Activated CD4-positive, alpha-beta T cell treated with anti-CD3 and anti-CD28 coated beads, Interleukin-10, Interleukin-2, amounts not matched to agents 100 ng/mL and 50 ng/mL, durations not matched to agents 16 hours and 8 hours (primary cell): Measurements from ENCODE around the gene CSPG5.

ENCODE experiments used
- DNase-seq: peaks from one replicate; pipeline ENCODE4 v3.0.0-alpha.2; 2020

Gene CSPG5

GRCh38 chr3:47586746-47587145, 8.1 kb upstream of the CSPG5 start:
- no peak for DNase-seq

DNA sequence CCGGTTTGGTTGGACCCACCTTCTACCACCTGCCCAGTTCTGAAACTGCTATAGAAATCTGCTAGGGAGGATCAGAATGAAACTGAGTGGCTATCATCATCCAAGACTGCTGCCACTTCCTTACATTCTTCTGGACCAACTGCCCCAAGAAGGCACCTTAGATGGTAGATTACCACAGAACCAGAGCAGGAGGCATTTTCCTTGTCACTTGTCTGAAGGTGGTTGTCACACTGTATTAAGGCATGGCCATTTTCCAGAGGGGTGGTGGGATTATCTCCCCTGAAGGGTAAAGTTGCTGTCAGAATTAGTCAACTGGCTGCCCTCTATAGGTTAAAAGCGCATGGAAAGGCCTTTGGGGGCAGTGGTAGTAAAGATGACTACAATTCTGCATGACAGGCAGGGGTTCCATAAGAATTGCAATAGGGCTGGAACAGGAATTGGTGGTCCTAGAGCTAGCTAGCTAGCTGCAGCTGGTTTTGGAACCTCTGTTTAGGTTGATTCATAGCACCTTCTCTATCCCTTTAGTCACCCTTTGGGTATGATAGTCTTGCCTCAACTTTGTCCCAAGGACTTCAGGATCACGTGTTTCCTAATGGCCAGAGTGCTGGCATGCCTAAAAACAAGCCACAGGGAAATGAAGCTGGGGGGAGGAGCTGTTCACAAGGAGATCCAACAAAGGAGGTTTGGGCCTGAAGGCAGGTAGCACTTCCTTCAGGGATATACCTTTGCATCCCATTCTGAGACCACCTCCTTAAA, 4.8 kb upstream of the CSPG5 start:
- DNase-seq = no peak

DNA sequence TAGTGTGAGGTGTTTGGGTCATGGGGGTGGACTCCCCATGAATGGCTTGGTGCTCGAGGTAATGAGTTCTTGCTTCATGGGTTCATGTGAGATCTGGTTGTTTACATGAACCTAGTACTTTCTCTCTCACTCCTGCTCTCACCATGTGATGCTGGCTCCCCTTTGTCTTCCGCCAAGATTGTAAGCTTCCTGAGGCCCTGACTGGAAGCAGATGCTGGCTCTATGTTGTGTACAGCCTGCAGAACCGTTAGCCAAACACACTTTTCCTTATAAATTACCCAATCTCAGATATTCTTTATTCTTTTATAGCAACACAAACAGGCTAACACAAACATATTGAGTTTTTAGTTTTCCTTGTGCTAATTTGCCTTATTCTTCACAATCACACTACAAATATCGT, 3.2 kb upstream of the CSPG5 start:
- no peak for DNase-seq

GRCh38 chr3:47581422-47581821, 2.8 kb upstream of the CSPG5 start:
- DNase-seq = no peak

- DNase-seq = no peak
Observed at GRCh38 chr3:47580481-47580880, 1.8 kb upstream of the CSPG5 start.

GRCh38 chr3:47579875-47580274, 1.2 kb upstream of the CSPG5 start:
- DNase-seq = no peak

DNA sequence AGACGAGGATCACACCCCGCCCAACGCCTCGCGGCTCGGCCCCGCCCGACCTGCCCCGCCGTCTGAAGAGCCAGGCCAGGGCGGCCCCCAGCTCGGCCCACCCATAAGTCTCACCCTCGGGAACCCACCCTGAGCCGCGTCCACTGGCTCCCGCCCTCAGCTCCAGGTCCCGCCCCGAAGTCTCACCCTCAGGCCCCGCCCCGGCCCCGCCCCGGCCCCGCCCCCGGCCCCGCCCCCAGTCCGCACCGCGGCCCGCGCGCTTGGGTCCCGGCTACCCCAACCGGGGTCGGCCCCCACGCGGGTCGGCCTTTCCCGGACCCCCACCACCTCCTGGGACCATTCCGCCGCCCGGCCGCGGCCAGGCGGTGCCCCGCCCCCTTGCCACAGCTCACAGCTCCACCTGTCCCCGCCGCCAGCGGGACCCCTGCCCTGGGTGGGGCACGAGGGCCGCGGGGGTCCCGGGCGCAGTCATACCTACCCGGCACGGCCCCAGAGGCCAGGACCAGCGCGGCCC, 489 bp downstream of the CSPG5 start:
- DNase-seq = peak; percentile 32

GRCh38 chr3:47577583-47578118, 1.0 kb downstream of the CSPG5 start:
- DNase-seq = no peak

GRCh38 chr3:47573190-47574172, 5.2 kb downstream of the CSPG5 start:
- no peak for DNase-seq

DNA sequence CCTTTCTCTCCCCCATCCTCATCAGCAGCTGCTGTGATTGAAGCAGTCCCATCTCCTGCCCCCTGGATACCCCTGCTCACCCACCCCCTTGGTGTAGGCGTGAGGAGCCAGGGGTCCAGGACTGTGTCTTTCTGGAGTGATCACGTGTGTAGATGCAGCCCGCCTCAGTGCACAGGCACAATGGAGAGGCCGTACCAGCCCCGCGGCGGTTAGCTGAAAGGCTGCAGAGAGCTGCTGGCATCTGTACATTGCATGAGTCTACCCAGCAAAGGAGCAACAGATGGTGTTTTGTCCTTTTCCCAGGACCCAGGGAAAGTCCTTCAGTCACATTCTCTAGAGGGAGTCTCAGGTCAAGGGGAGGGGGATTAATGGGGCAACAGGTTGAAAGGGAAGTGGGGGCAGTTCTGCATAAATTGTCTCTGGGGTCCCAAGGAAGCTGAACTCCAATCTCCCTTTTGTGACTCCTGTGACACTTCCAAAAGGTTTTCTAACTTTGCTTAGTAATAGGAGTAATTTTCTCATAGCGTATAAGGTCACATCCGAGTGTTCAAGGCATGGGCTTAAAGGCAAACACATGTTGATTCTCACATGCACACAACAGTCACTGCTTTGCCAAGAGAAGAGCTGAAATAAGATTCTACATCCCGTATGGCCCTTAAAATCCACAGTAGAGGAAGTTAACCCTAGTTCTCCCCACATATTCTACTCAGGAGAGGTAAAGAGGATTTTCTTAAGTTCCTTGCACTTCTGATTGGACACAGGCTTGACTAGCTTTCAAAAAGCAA, 7.1 kb downstream of the CSPG5 start:
- DNase-seq = no peak

GRCh38 chr3:47568901-47569300, 9.8 kb downstream of the CSPG5 start:
- DNase-seq = no peak

DNA sequence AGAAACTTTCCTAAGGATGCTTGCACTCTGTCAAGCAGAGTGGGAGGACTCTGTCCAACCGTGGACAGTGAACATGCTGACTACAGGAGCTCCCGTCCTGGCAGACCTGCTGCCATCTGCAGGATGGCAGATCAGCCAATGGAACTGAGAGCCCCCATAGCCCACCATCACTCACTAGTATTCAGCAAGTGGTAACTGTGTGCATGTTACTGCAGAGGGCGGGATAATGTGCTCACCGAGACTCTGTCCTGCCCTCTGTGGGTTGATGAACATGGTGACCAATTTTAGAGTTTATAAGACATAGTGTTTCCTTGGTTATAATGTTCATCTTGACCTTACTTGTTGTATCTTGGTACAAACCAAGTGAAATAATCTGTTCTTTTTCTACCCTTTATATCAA, 11.5 kb downstream of the CSPG5 start:
- no peak for DNase-seq

DNA sequence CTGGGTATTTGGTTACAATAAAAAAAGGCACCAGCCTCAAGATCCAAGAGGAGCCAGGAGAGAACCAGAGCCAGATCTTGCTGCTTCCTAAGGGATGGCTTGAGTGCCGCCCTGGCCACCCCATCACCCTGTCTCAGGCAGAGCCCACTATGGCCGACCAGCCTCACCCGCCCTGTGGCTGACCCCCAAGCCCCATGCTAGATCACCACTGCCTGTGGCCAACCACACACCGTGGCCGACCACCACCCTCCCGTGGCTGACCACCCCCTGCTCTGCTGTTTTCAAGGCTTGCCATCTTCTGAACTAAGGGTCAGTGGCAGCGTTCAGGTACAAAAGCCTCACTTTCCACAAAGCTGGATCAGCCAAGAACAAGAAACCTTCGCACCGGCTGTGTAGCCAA, 12.0 kb downstream of the CSPG5 start:
- no peak for DNase-seq

- no peak for DNase-seq
Observed at GRCh38 chr3:47565734-47566550, 12.7 kb downstream of the CSPG5 start.

DNA sequence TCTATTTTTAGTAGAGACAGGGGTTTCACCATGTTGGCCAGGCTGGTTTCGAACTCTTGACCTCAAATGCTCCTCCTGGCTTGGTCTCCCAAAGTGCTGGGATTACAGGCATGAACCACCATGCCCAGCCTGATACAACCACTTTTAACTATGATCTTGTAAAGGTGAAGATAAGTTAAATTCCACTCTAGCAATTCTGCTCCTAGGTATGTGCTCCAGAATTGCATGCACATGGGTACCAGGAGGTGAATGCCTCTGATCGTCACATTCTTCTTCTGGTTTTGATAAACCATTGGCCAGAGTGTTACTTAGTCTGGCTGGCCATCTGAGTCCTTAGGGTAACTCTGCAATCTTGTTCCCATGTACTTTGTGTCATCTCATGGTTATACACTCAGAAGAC, 22.3 kb downstream of the CSPG5 start:
- DNase-seq = no peak

DNA sequence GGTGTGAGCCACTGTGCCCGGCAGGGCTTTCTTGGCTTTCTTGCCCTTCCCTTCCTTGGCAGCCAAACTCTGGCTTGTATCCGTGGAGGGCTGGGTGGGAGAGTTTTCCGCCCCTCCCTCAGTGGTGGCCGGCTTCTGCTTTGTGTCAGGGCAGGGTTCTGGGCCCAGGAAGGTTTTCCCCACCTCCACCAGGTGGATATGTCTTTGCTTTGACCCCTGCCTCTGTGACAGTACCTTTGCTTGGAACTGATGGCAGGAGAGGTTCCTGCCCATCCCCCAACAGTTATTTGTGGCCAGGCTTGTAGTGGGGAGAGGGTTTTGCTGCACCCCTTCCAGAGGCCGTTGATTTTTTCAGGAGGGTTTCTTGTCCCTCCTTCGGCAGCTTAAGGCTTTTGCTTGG, 24.3 kb downstream of the CSPG5 start:
- no peak for DNase-seq

GRCh38 chr3:47553407-47553806, 25.3 kb downstream of the CSPG5 start:
- no peak for DNase-seq

DNA sequence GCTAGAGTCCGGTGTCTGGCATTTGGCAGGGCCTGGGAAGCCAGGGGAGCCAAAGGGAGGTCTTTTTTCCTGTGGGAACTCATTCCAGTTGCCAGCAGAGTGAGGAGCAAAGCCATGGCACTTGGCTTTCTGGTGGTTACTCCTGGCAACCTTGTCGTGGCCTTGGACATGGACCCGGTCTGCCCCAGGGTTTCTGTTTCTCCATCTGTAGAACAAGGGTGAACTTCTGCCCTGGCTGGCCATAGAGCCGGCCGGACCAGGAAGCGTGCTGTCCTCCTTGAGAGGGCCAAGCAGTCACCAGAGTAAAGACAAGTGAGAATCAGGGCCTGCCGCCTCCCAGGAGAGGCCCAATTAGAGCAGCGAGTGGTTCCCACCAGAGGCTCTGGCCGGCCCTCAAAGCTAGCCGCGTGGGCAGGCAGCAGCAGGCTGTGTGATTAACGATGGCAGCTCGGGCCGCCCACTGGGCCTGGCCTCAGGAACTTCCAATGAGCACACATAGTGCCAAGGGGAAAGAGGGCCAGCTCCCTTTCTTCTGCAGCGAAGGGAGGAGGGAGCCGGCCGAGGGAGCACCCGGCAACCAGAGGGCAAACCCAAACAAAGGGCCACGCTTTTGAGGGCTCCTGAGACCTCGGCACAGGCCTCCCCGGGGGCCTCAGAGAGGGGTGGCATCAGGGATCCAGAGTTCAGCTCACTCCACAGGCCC, 36.0 kb downstream of the CSPG5 start:
- no peak for DNase-seq

GRCh38 chr3:47541583-47542108, 37.0 kb downstream of the CSPG5 start:
- no peak for DNase-seq

DNA sequence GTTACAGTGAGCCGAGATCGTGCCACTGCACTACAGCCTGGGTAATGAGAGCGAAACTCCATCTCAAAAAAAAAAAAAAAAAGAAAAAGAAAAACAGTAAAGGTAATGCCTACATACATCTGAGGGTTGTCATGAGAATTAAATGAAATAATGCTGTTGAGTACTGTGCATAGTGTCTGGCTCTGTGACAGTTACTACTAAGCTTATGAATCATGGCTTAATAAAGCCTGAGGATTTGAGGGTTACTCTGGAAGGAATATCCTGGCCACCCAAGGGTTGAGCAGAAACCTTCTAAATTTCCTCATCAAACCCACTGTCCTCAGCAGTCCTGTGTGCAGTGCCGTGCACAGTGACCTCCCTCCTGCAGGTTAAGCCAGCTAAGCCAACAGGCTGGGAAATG, 38.4 kb downstream of the CSPG5 start:
- DNase-seq = no peak

- DNase-seq = no peak
Observed at GRCh38 chr3:47536967-47537366, 41.7 kb downstream of the CSPG5 start.
